Activated CD4-positive, alpha-beta T cell treated with anti-CD3 and anti-CD28 coated beads, Interleukin-2, amount 50 U/mL, for 16 hours (primary cell): ENCODE measurements around the gene ARMC9.
"Not testable (repeated sequence)": the region's sequence is repeated elsewhere in the genome, so short reads cannot be mapped to it uniquely, and the experiment has no call there.

Experiments used
- DNase-seq: peaks from one replicate; pipeline ENCODE4 v3.0.0-alpha.2; 2020

The ARMC9 gene

GRCh38 chr2:231293163-231293562 lies 94.7 kb downstream of the ARMC9 start:
- no peak for DNase-seq

GRCh38 chr2:231294116-231294515 lies 95.7 kb downstream of the ARMC9 start:
- no peak for DNase-seq

GRCh38 chr2:231294571-231295362 lies 96.3 kb downstream of the ARMC9 start:
- no peak for DNase-seq

GRCh38 chr2:231295363-231295655 lies 96.9 kb downstream of the ARMC9 start:
- no peak for DNase-seq

- no peak for DNase-seq
Observed at GRCh38 chr2:231296401-231296974, 98.1 kb downstream of the ARMC9 start.

- DNase-seq, result peak; percentile 25
Observed at GRCh38 chr2:231297108-231297908, 98.9 kb downstream of the ARMC9 start.

- no peak for DNase-seq
Observed at GRCh38 chr2:231298091-231298490, 99.7 kb downstream of the ARMC9 start.

GRCh38 chr2:231299267-231299666 lies 100.8 kb downstream of the ARMC9 start:
- DNase-seq, result no peak

GRCh38 chr2:231300020-231300721 lies 101.7 kb downstream of the ARMC9 start:
- DNase-seq, result no peak

GRCh38 chr2:231300722-231301076 lies 102.3 kb downstream of the ARMC9 start:
- DNase-seq, result no peak

- not testable (repeated sequence) for DNase-seq
Observed at GRCh38 chr2:231304259-231304658, 105.8 kb downstream of the ARMC9 start.

- no peak for DNase-seq
Observed at GRCh38 chr2:231305221-231305620, 106.8 kb downstream of the ARMC9 start.

GRCh38 chr2:231306791-231307393 lies 108.5 kb downstream of the ARMC9 start:
- DNase-seq, result no peak

GRCh38 chr2:231308219-231308618 lies 109.8 kb downstream of the ARMC9 start:
- DNase-seq, result no peak

GRCh38 chr2:231308631-231309428 lies 110.4 kb downstream of the ARMC9 start:
- no peak for DNase-seq

- DNase-seq, result no peak
Observed at GRCh38 chr2:231312066-231312465, 113.6 kb downstream of the ARMC9 start.

GRCh38 chr2:231315896-231316295 lies 117.5 kb downstream of the ARMC9 start:
- no peak for DNase-seq

GRCh38 chr2:231317579-231317978 lies 119.1 kb downstream of the ARMC9 start:
- no peak for DNase-seq

GRCh38 chr2:231318436-231318835 lies 120.0 kb downstream of the ARMC9 start:
- no peak for DNase-seq

GRCh38 chr2:231318954-231319353 lies 120.5 kb downstream of the ARMC9 start:
- DNase-seq, result no peak

GRCh38 chr2:231319867-231320266 lies 121.4 kb downstream of the ARMC9 start:
- DNase-seq, result no peak

- no peak for DNase-seq
Observed at GRCh38 chr2:231321021-231321420, 122.6 kb downstream of the ARMC9 start.
